NT2/D1 (cell line): ENCODE measurements around the gene ANK2.

Source experiments
- DNase-seq: peaks from one replicate; pipeline ENCODE4 v3.0.0-alpha.2; 2011; ENCODE audit warnings: low read depth, low spot score
- H3K27me3 ChIP-seq: 2 replicates; pipeline ENCODE4 v1.6.0; 2011; ENCODE audit warnings: mild to moderate bottlenecking; ENCODE audit not compliant: insufficient read length, insufficient read depth
- H3K36me3 ChIP-seq: 2 replicates; pipeline ENCODE4 v1.6.1; 2011; ENCODE audit warnings: mild to moderate bottlenecking, low read length, mixed read lengths; ENCODE audit not compliant: insufficient read depth, insufficient read length
- H3K4me1 ChIP-seq: 2 replicates; pipeline ENCODE4 v1.5.1; 2011; ENCODE audit not compliant: insufficient read depth, insufficient read length
- H3K4me3 ChIP-seq: 2 replicates; pipeline ENCODE4 v1.5.1; 2011; ENCODE audit warnings: low read depth; ENCODE audit not compliant: insufficient read length
- H3K9ac ChIP-seq: 2 replicates; pipeline ENCODE4 v1.6.0; 2011; ENCODE audit warnings: low read depth; ENCODE audit not compliant: insufficient read length
- H3K9me3 ChIP-seq: 2 replicates; pipeline ENCODE4 v1.5.1; 2011; ENCODE audit warnings: mild to moderate bottlenecking, low read length; ENCODE audit not compliant: insufficient read depth
- SUZ12 ChIP-seq: IDR thresholded peaks from 2 replicates; pipeline ENCODE4 v1.6.1; 2011; ENCODE audit not compliant: insufficient read length, insufficient read depth; ENCODE audit errors: extremely low read depth
- YY1 ChIP-seq: IDR thresholded peaks from 2 replicates; pipeline ENCODE4 v1.6.1; 2011; ENCODE audit not compliant: insufficient read length, insufficient read depth
- ZNF274 ChIP-seq: IDR thresholded peaks from 2 replicates; pipeline ENCODE4 v1.6.1; 2011; ENCODE audit warnings: mild to moderate bottlenecking, low read depth, low read length

The ANK2 gene

GRCh38 chr4:113312529-113312928 is 263.1 kb downstream of the ANK2 start:
- TF ChIP-seq SUZ12 (no peak), ZNF274 (no peak), YY1 (no peak)
- H3K9me3 ChIP-seq, result no peaks in the 10 kb centered on the region
- no peaks in the 10 kb centered on the region for H3K27me3 ChIP-seq
- H3K4me3 ChIP-seq, result no peak overlapping the region
- H3K4me1 ChIP-seq, result no peaks in the 10 kb centered on the region
- peaks cover 3% of the 10 kb centered on the region for H3K36me3 ChIP-seq
- H3K9ac ChIP-seq, result no peak overlapping the region
- no peak for DNase-seq

GRCh38 chr4:113314426-113314825 is 265.0 kb downstream of the ANK2 start:
- no peak overlapping the region for H3K9ac ChIP-seq
- TF ChIP-seq SUZ12 (no peak), ZNF274 (no peak), YY1 (no peak)
- no peak overlapping the region for H3K4me3 ChIP-seq
- peaks cover 3% of the 10 kb centered on the region for H3K36me3 ChIP-seq
- no peak for DNase-seq
- no peaks in the 10 kb centered on the region for H3K4me1 ChIP-seq
- H3K9me3 ChIP-seq, result no peaks in the 10 kb centered on the region
- H3K27me3 ChIP-seq, result no peaks in the 10 kb centered on the region

GRCh38 chr4:113316879-113317278 is 267.4 kb downstream of the ANK2 start:
- H3K27me3 ChIP-seq, result no peaks in the 10 kb centered on the region
- no peak for DNase-seq
- no peak overlapping the region for H3K4me3 ChIP-seq

GRCh38 chr4:113317523-113317922 is 268.1 kb downstream of the ANK2 start:
- Histone ChIP-seq H3K4me1 (no peaks in the 10 kb centered on the region), H3K9ac (no peak overlapping the region), H3K9me3 (no peaks in the 10 kb centered on the region), H3K4me3 (no peak overlapping the region), H3K27me3 (no peaks in the 10 kb centered on the region), H3K36me3 (peaks cover 6% of the 10 kb centered on the region)
- TF ChIP-seq SUZ12 (no peak), ZNF274 (no peak), YY1 (no peak)
- no peak for DNase-seq

More at GRCh38 chr4:113316879-113317278, 267.4 kb downstream of the ANK2 start:
- no peaks in the 10 kb centered on the region for H3K4me1 ChIP-seq
- peaks cover 6% of the 10 kb centered on the region for H3K36me3 ChIP-seq
- no peak overlapping the region for H3K9ac ChIP-seq
- TF ChIP-seq YY1 (no peak), ZNF274 (no peak), SUZ12 (no peak)
- H3K9me3 ChIP-seq, result no peaks in the 10 kb centered on the region

GRCh38 chr4:113322736-113323135 is 273.3 kb downstream of the ANK2 start:
- TF ChIP-seq ZNF274, result no peak
- no peak for TF ChIP-seq YY1
- no peak for TF ChIP-seq SUZ12
- no peaks in the 10 kb centered on the region for H3K27me3 ChIP-seq
- no peak overlapping the region for H3K4me3 ChIP-seq
- H3K9ac ChIP-seq, result no peak overlapping the region
- DNase-seq, result no peak
- H3K4me1 ChIP-seq, result no peaks in the 10 kb centered on the region
- peaks cover 6% of the 10 kb centered on the region for H3K36me3 ChIP-seq
- H3K9me3 ChIP-seq, result no peaks in the 10 kb centered on the region

- TF ChIP-seq ZNF274 (no peak), SUZ12 (no peak), YY1 (no peak)
- H3K36me3 ChIP-seq, result peaks cover 9% of the 10 kb centered on the region
Measured at GRCh38 chr4:113325876-113326615, 276.6 kb downstream of the ANK2 start.

GRCh38 chr4:113327494-113327893 is 278.0 kb downstream of the ANK2 start:
- H3K4me1 ChIP-seq, result no peaks in the 10 kb centered on the region
- no peaks in the 10 kb centered on the region for H3K9me3 ChIP-seq
- TF ChIP-seq ZNF274 (no peak), SUZ12 (no peak), YY1 (no peak)
- no peak overlapping the region for H3K9ac ChIP-seq
- H3K27me3 ChIP-seq, result no peaks in the 10 kb centered on the region
- H3K36me3 ChIP-seq, result peaks cover 9% of the 10 kb centered on the region
- H3K4me3 ChIP-seq, result no peak overlapping the region
- DNase-seq, result no peak

More at GRCh38 chr4:113325876-113326615, 276.6 kb downstream of the ANK2 start:
- Histone ChIP-seq H3K9me3 (no peaks in the 10 kb centered on the region), H3K4me3 (no peak overlapping the region), H3K4me1 (no peaks in the 10 kb centered on the region), H3K9ac (no peak overlapping the region), H3K27me3 (no peaks in the 10 kb centered on the region)
- DNase-seq, result no peak

- DNase-seq, result peak; percentile 15
- peaks cover 13% of the 10 kb centered on the region for H3K36me3 ChIP-seq
- no peak overlapping the region for H3K9ac ChIP-seq
- H3K4me1 ChIP-seq, result no peaks in the 10 kb centered on the region
- H3K4me3 ChIP-seq, result no peak overlapping the region
- H3K27me3 ChIP-seq, result no peaks in the 10 kb centered on the region
- TF ChIP-seq ZNF274, result no peak
- no peak for TF ChIP-seq YY1
- no peak for TF ChIP-seq SUZ12
- no peaks in the 10 kb centered on the region for H3K9me3 ChIP-seq
Measured at GRCh38 chr4:113328514-113328913, 279.1 kb downstream of the ANK2 start.
